Effector memory CD4-positive, alpha-beta T cell (primary cell): ENCODE data around the gene FNBP1L.

Experiments
- DNase-seq, 3 donors: peaks; one replicate each; pipeline ENCODE4 v3.0.0-alpha.2; 2020
- H3K27ac ChIP-seq: 2 replicates; pipeline ENCODE4 v1.7.0; 2013; ENCODE audit warnings: mild to moderate bottlenecking, low read length, moderate library complexity; ENCODE audit not compliant: insufficient read depth, poor library complexity, severe bottlenecking
- H3K27me3 ChIP-seq: replicated peaks from 2 replicates; pipeline ENCODE4 v1.7.0; 2013; ENCODE audit warnings: mild to moderate bottlenecking, low read length; ENCODE audit not compliant: insufficient read depth, control insufficient read depth, poor library complexity, severe bottlenecking
- H3K36me3 ChIP-seq: 2 replicates; pipeline ENCODE4 v1.7.0; 2013; ENCODE audit warnings: mild to moderate bottlenecking, low read length, moderate library complexity; ENCODE audit not compliant: control insufficient read depth, insufficient read depth
- H3K4me1 ChIP-seq: 2 replicates; pipeline ENCODE4 v1.7.0; 2013; ENCODE audit warnings: low read length, mild to moderate bottlenecking; ENCODE audit not compliant: control insufficient read depth, insufficient read depth, poor library complexity, severe bottlenecking
- H3K4me3 ChIP-seq: 2 replicates; pipeline ENCODE4 v1.7.0; 2013; ENCODE audit warnings: low read length, low read depth, mild to moderate bottlenecking; ENCODE audit not compliant: insufficient read depth, poor library complexity, severe bottlenecking
- H3K9me3 ChIP-seq: 2 replicates; pipeline ENCODE4 v1.7.0; 2013; ENCODE audit warnings: mild to moderate bottlenecking, low read length, moderate library complexity; ENCODE audit not compliant: control insufficient read depth

The FNBP1L gene

DNA sequence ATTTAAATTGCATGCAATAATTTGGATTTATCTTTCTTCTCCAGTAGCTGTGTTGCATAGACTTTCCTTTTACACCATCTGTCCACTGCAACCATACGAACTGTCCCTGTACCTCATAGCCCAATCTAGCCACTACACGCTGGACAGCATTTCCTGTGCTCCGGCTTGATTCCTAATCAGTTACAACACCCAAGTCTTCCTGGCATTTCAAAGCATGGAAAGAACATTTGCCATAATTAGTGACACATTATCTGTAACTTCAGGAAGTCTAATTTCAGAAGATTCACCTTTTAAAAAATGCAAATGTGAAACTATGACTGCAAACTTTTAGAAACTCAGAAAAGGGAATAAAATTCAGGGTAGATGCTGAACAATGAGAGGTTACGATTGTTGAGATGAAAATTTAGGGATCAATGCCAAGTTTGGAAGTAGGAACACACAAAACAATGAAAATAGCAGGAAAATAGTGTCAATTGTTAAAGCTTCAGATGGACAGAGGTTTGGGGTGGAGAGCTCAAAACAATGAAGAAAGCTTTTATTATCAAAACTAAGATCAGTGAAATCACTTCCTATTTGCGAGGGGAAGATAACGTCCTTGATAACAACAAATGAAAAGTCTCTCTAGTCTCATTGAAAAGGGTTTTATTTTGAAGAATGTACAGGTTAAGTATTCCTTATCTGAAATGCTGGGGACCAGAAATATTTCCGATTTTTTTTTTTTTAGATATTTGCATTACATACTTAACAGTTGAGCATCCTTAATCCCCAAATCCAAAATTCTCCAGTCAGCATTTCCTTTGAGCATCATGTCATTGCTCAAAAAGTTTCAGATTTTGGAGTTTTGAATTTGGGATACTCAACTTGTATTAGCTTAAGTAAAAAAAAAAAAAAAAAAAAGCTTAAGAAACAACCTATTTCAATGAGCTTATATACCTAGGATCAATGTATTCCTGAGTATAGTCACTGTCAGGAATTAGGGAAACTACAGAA lies 107.3 kb downstream of the FNBP1L start:
- no peak for DNase-seq
- Histone ChIP-seq H3K27me3 (no peaks in the 10 kb centered on the region), H3K4me1 (peaks cover 6% of the 10 kb centered on the region), H3K9me3 (no peaks in the 10 kb centered on the region), H3K27ac (no peak overlapping the region), H3K36me3 (no peaks in the 10 kb centered on the region), H3K4me3 (no peak overlapping the region)

- Histone ChIP-seq H3K9me3 (no peaks in the 10 kb centered on the region), H3K4me1 (peaks cover 6% of the 10 kb centered on the region), H3K27me3 (no peaks in the 10 kb centered on the region)
Observed at GRCh38 chr1:93556291-93556690, 108.4 kb downstream of the FNBP1L start.

GRCh38 chr1:93559045-93559444 lies 111.1 kb downstream of the FNBP1L start:
- Histone ChIP-seq H3K4me1 (peaks cover 6% of the 10 kb centered on the region), H3K27me3 (no peaks in the 10 kb centered on the region), H3K4me3 (no peak overlapping the region), H3K27ac (no peak overlapping the region), H3K9me3 (no peaks in the 10 kb centered on the region), H3K36me3 (no peaks in the 10 kb centered on the region)
- no peak for DNase-seq

More at GRCh38 chr1:93556291-93556690, 108.4 kb downstream of the FNBP1L start:
- Histone ChIP-seq H3K4me3 (no peak overlapping the region), H3K27ac (no peak overlapping the region), H3K36me3 (no peaks in the 10 kb centered on the region)
- no peak for DNase-seq

GRCh38 chr1:93559695-93560094 lies 111.8 kb downstream of the FNBP1L start:
- Histone ChIP-seq H3K36me3 (no peaks in the 10 kb centered on the region), H3K27me3 (no peaks in the 10 kb centered on the region), H3K27ac (no peak overlapping the region), H3K9me3 (no peaks in the 10 kb centered on the region), H3K4me1 (peaks cover 6% of the 10 kb centered on the region), H3K4me3 (no peak overlapping the region)
- no peak for DNase-seq

DNA sequence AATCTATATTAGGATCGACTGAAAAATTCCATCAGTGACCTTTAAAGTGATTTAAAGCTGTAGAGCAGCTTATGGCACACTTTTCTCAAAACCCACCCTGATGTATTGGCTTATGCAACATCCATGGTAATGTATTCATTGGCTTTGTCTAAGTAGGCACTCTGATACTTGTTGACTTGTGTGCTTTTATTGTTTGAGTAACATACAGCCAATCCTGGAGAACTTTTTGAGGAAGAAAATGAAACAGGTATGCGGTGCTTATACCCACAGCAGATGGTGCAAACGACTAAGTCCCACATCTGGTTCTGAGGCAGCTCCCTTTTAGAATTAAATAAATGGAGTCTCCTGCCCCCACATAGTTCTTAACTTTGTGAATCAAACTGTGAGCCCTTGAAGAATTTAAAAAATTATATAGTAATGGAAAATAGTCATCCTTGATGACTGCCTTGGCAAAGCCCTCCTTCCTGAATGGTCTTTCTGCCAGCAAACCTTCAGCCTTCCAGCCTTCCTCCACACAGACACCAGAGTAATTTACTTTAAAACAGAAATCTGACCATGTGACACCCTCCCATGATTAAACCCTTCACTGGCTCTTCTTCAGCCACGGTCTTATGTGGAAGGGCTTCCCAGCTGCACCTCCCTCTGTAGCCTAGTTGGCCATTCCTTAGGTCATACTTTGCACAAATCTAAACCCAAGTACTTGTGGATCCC lies 117.7 kb downstream of the FNBP1L start:
- H3K4me1 ChIP-seq = no peaks in the 10 kb centered on the region
- no peaks in the 10 kb centered on the region for H3K36me3 ChIP-seq
- H3K9me3 ChIP-seq = no peaks in the 10 kb centered on the region
- H3K27me3 ChIP-seq = no peaks in the 10 kb centered on the region
- no peak for DNase-seq
- no peak overlapping the region for H3K4me3 ChIP-seq
- H3K27ac ChIP-seq = no peak overlapping the region

GRCh38 chr1:93566227-93566626 lies 118.3 kb downstream of the FNBP1L start:
- no peaks in the 10 kb centered on the region for H3K36me3 ChIP-seq
- H3K4me1 ChIP-seq = no peaks in the 10 kb centered on the region
- no peaks in the 10 kb centered on the region for H3K27me3 ChIP-seq
- H3K27ac ChIP-seq = no peak overlapping the region
- H3K4me3 ChIP-seq = no peak overlapping the region
- no peak for DNase-seq
- H3K9me3 ChIP-seq = no peaks in the 10 kb centered on the region

DNA sequence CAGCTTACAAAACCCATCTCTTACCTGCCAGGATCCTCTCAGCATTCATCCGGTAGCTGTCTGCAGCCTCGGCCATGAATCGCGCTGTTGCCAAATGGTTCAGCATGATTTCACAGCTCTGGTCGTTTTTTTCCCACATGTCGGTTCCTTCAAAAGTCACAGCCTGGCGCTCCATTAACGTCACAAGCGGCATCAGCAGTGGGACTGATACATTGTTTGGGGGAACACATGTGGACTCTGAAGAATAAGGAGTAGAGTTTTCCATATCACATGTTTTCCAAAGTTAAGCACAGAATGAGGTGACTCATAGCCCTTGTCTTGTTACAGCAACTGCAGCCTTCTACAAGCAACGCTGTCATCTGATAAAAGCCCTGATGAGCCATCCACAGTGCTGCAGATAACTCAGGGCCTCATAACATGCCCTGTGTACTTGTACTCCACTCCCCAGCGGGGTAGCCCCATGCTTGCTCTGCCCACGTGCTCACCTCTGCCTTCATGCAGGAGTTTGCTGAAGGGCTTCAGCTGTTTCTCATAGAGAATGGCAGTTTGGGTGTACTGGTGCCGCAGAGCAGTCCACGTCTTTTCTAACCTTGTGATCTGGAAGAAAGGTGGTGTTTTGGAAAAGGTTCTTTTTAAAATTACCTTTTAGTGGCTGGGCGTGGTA lies 119.5 kb downstream of the FNBP1L start:
- Histone ChIP-seq H3K36me3 (no peaks in the 10 kb centered on the region), H3K27ac (no peak overlapping the region), H3K27me3 (no peaks in the 10 kb centered on the region), H3K9me3 (no peaks in the 10 kb centered on the region), H3K4me3 (no peak overlapping the region), H3K4me1 (no peaks in the 10 kb centered on the region)
- no peak for DNase-seq

- Histone ChIP-seq H3K27me3 (no peaks in the 10 kb centered on the region), H3K9me3 (no peaks in the 10 kb centered on the region), H3K4me3 (no peak overlapping the region), H3K36me3 (no peaks in the 10 kb centered on the region), H3K27ac (no peak overlapping the region), H3K4me1 (no peaks in the 10 kb centered on the region)
- no peak for DNase-seq
Observed at GRCh38 chr1:93569489-93569888, 121.6 kb downstream of the FNBP1L start.

GRCh38 chr1:93571623-93572310 lies 123.8 kb downstream of the FNBP1L start:
- Histone ChIP-seq H3K36me3 (no peaks in the 10 kb centered on the region), H3K27ac (no peak overlapping the region)
- DNase-seq = no peak

More at GRCh38 chr1:93571623-93572310, 123.8 kb downstream of the FNBP1L start:
- H3K4me3 ChIP-seq = no peak overlapping the region
- H3K4me1 ChIP-seq = no peaks in the 10 kb centered on the region
- H3K27me3 ChIP-seq = no peaks in the 10 kb centered on the region
- H3K9me3 ChIP-seq = no peaks in the 10 kb centered on the region
